Stimulated activated CD4-positive, alpha-beta T cell treated with anti-CD3 and anti-CD28 coated beads, TNF-alpha, amount 100 ng/mL, for 24 hours (primary cell): Measurements from ENCODE around the gene ANO6.
"Not testable (repeated sequence)": the region's sequence is repeated elsewhere in the genome, so short reads cannot be mapped to it uniquely, and the experiment has no call there.

Source experiments
- DNase-seq, 3 experiments: peaks; one replicate each; pipeline ENCODE4 v3.0.0-alpha.2; 2020; ENCODE audit warnings: low read depth in 3 of 3

ANO6 gene

GRCh38 chr12:45348311-45348710, 132.4 kb downstream of the ANO6 start:
- DNase-seq: no peak

GRCh38 chr12:45348986-45349385, 133.1 kb downstream of the ANO6 start:
- DNase-seq: no peak

GRCh38 chr12:45349916-45350315, 134.0 kb downstream of the ANO6 start:
- no peak for DNase-seq

GRCh38 chr12:45350861-45351260, 135.0 kb downstream of the ANO6 start:
- DNase-seq: no peak

- no peak for DNase-seq
These were observed 136.2 kb downstream of the ANO6 start for GRCh38 chr12:45351921-45352670.

GRCh38 chr12:45353944-45354343, 138.0 kb downstream of the ANO6 start:
- DNase-seq: no peak

- no peak for DNase-seq
These were observed 138.5 kb downstream of the ANO6 start for GRCh38 chr12:45354399-45354798.

GRCh38 chr12:45355730-45356129, 139.8 kb downstream of the ANO6 start:
- DNase-seq: no peak

- no peak for DNase-seq
These were observed 141.1 kb downstream of the ANO6 start for GRCh38 chr12:45356822-45357538.

GRCh38 chr12:45357539-45358417, 141.9 kb downstream of the ANO6 start:
- no peak for DNase-seq

GRCh38 chr12:45362291-45362690, 146.4 kb downstream of the ANO6 start:
- DNase-seq: no peak

GRCh38 chr12:45363903-45364302, 148.0 kb downstream of the ANO6 start:
- DNase-seq: no peak

- no peak for DNase-seq
These were observed 153.1 kb downstream of the ANO6 start for GRCh38 chr12:45368841-45369489.

GRCh38 chr12:45377815-45378214, 161.9 kb downstream of the ANO6 start:
- DNase-seq: no peak

GRCh38 chr12:45379261-45379660, 163.4 kb downstream of the ANO6 start:
- DNase-seq: no peak

- DNase-seq: no peak
These were observed 165.5 kb downstream of the ANO6 start for GRCh38 chr12:45381351-45381750.

- DNase-seq: no peak
These were observed 172.7 kb downstream of the ANO6 start for GRCh38 chr12:45388545-45388944.

GRCh38 chr12:45389426-45389825, 173.5 kb downstream of the ANO6 start:
- DNase-seq: no peak

- DNase-seq: not testable (repeated sequence)
These were observed 181.6 kb downstream of the ANO6 start for GRCh38 chr12:45397499-45397898.

- DNase-seq: no peak
These were observed 182.7 kb downstream of the ANO6 start for GRCh38 chr12:45398552-45398951.

GRCh38 chr12:45400991-45401390, 185.1 kb downstream of the ANO6 start:
- no peak for DNase-seq

GRCh38 chr12:45402288-45402687, 186.4 kb downstream of the ANO6 start:
- no peak for DNase-seq
